Loucy (cell line): ENCODE results near the gene MARCO.

ENCODE experiments used
- CTCF ChIP-seq: fragments of 200-600 bp; sonication (generic); conservative IDR thresholded peaks from 2 replicates; pipeline ENCODE4 v1.5.1; 2014; ENCODE audit warnings: mild to moderate bottlenecking, antibody characterized with exemption, low read length
- EZH2phosphoT487 ChIP-seq: fragments of 200-600 bp; IDR thresholded peaks from 2 replicates; pipeline ENCODE4 v1.6.1; 2018; ENCODE audit warnings: antibody characterized with exemption, mild to moderate bottlenecking, moderate library complexity, borderline replicate concordance

GRCh38 chr2:118980022-118980421 is 38.0 kb downstream of the MARCO start:
- TF ChIP-seq CTCF (no peak), EZH2phosphoT487 (no peak)
